Lung microvascular endothelial cell (primary cell): ENCODE measurements around the gene LARP1B. TPM values are rescaled to one million over a fixed set of nuclear protein-coding genes. Genes with fewer than 3 reads are reported as not detected.

Experiments used
- total RNA-seq: library from RNA; depleted of rRNA; stranded (reverse); fragments of >200 nt; gene quantifications from 2 replicates; pipeline ENCODE4 v1.2.1, GENCODE V29; 2014

LARP1B gene
- total RNA-seq, 1 donor from 2014 or later = 13.5 TPM

Other genes with a start within 250 kb of the LARP1B start
- 3.6 and 7.8 TPM in 2 replicates for gene PLK4, start 180.4 kb upstream of the LARP1B start, total RNA-seq
- 12.0 and 16.1 TPM in 2 replicates for gene MFSD8, start 96.1 kb upstream of the LARP1B start, total RNA-seq
- 4.1 and 5.4 TPM in 2 replicates for gene ABHD18, start 95.9 kb upstream of the LARP1B start, total RNA-seq
- gene PGRMC2, start 226.5 kb downstream of the LARP1B start, total RNA-seq = 14.2 and 19.2 TPM in 2 replicates